Epidermal melanocyte (primary cell): ENCODE results near the gene KLF7.

Experiments used
- DNase-seq: peaks from one replicate; pipeline ENCODE4 v3.0.0; 2011; ENCODE audit warnings: low spot score; ENCODE audit not compliant: insufficient read length

KLF7 gene

GRCh38 chr2:207032490-207032889 lies 133.3 kb downstream of the KLF7 start:
- no peak for DNase-seq
